RPMI7951 (cell line): ENCODE results near the gene FAM110C. TPM values are rescaled to one million over a fixed set of nuclear protein-coding genes. Genes with fewer than 3 reads are reported as not detected.

ENCODE experiments used
- total RNA-seq: library from RNA; depleted of rRNA; stranded (reverse); fragments of >200 nt; shearing (Covaris generic); gene quantifications from 2 replicates; pipeline ENCODE4 v1.2.3, GENCODE V29; 2014; rRNA removed

The FAM110C gene
- total RNA-seq, 1 experiment from 2014 or later, result not detected

Other genes starting within 250 kb of the FAM110C start
- gene SH3YL1, start 217.5 kb upstream of the FAM110C start, total RNA-seq, result 12.7 and 18.1 TPM in 2 replicates
- gene ACP1, start 218.4 kb upstream of the FAM110C start, total RNA-seq, result 185 and 206 TPM in 2 replicates
- not detected in 2 replicates for gene ALKAL2, start 241.6 kb upstream of the FAM110C start, total RNA-seq